Omental fat pad (tissue), 4 donors: Measurements from ENCODE around the gene DZIP1. TPM values are rescaled to one million over a fixed set of nuclear protein-coding genes. Genes with fewer than 3 reads are reported as not detected.
A peak's percentile ranks its signal among the peaks of the same experiment; 100 is the strongest.

Experiments used
- ATAC-seq: fragments of 150-250 bp; one replicate; pipeline ENCODE4 v1.9.1; 2016; ENCODE audit warnings: mild to moderate bottlenecking, moderate library complexity; ENCODE audit not compliant: low FRiP score
- DNase-seq: peaks from one replicate; pipeline ENCODE4 v3.0.0-alpha.2; 2019; ENCODE audit warnings: low spot score
- total RNA-seq, 4 donors: library from RNA; depleted of rRNA; stranded (reverse); fragments of >200 nt; gene quantifications; one replicate each; pipeline ENCODE4 v1.1.0, GENCODE V29; 2016
- TF ChIP-seq, protein P1 (sequence below), 3 donors: fragments of 450-650 bp; IDR thresholded peaks; one replicate each; pipeline ENCODE4 v1.5.1; 2016 to 2017; ENCODE audit warnings: antibody characterized with exemption in 3 of 3, mild to moderate bottlenecking in 3 of 3, moderate library complexity in 2 of 3

The DZIP1 gene
- total RNA-seq, 4 donors from 2014 or later, result 6.6 to 18.0 (median 8.5) TPM

DNA sequence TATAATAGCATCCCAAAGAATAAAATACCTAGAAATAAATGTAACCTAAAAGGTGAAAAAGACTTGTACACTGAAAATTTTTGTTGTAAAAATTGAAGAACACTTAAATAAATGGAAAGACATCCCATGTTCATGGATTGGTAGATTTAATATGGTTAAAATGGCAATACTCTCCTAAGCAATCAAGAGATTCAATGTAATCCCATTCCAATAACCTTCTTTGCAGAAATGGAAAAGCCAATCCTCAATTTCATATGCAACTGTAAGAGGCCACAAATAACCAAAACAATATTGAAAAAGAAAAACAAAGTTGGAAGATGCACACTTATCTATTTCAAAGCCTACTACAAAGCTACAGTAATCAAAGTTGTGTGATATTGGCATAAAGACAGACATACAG lies 17.7 kb downstream of the DZIP1 start:
- TF ChIP-seq, protein P1, sequence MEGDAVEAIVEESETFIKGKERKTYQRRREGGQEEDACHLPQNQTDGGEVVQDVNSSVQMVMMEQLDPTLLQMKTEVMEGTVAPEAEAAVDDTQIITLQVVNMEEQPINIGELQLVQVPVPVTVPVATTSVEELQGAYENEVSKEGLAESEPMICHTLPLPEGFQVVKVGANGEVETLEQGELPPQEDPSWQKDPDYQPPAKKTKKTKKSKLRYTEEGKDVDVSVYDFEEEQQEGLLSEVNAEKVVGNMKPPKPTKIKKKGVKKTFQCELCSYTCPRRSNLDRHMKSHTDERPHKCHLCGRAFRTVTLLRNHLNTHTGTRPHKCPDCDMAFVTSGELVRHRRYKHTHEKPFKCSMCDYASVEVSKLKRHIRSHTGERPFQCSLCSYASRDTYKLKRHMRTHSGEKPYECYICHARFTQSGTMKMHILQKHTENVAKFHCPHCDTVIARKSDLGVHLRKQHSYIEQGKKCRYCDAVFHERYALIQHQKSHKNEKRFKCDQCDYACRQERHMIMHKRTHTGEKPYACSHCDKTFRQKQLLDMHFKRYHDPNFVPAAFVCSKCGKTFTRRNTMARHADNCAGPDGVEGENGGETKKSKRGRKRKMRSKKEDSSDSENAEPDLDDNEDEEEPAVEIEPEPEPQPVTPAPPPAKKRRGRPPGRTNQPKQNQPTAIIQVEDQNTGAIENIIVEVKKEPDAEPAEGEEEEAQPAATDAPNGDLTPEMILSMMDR (IDR thresholded peaks at IDR 0.05), result no peak
- DNase-seq, result no peak
- no peak for ATAC-seq

DNA sequence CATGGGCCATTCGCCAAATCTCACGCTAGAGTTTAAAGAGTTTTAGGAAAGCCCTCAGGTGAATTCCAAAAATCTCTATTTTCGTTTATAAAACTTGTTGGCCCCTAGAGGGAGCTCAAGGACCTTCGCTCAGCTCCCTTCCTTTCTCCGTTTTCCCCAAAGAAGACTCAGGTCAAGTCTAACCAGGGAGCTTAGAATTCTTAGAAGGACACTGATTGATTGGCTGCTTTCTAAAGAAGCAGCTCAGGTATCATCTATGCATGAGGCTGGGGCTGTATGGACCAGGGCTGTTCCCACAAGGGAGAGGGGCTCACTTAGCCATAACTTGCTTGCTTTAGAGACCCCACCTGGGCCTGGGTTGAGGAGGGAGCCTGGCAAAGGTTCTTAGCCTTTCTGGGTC lies 20.5 kb downstream of the DZIP1 start:
- TF ChIP-seq, protein P1 (IDR thresholded peaks at IDR 0.05), result no peak
- peak; percentile 53 for ATAC-seq
- DNase-seq, result no peak

DNA sequence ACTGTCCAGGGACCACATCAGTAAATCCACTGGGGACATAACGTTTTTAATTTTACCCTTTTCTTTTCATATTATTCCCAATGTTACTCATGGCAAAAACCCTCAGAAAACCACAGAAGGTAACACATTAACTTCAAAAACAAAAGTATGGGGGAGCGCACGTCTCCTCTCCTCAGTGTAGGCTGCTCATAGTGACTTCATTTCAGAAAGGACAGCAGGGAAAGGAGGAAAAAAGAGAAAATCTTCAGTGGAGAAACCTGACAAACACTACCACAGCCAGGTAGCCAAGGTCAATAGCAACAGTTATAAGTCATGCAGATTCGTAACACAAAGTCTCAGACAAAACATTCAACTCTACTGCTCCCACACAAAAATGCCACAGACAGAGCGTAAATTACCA lies 21.4 kb downstream of the DZIP1 start:
- no peak for ATAC-seq
- TF ChIP-seq, protein P1 (IDR thresholded peaks at IDR 0.05), result no peak
- DNase-seq, result no peak

DNA sequence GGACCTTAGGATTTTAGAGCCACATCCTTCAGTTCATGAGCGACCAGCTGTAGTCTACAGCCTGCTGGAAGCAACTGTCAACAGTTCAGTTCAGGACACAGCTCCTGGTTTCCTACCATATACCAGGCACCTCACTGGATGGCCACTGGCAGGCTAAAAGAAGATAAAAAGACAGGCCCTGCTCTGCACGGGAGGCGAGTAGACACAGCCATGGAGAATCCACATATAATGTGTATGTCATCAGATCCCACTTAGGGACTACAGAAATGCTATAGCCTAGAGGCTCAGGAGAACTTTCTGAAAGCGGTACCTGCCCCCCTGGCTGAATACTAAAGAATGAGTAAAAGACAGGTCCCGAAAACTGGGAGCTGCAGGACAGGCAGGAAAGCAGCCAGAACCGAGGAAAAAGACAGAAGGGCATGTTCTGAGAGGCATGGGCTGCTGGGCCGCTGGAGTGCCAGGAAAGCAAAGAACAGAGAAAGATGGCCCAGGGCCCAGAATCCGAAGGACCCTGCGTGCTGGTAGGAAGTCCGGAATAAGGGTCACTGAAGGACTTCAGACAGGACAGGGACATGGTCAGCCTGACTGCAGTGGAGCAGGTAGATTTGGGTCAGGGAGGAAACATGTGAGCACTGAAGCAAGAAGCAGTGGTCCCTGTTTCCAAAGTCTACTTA lies 23.5 kb downstream of the DZIP1 start:
- TF ChIP-seq, protein P1 (IDR thresholded peaks at IDR 0.05), result no peak
- no peak for ATAC-seq
- DNase-seq, result no peak

DNA sequence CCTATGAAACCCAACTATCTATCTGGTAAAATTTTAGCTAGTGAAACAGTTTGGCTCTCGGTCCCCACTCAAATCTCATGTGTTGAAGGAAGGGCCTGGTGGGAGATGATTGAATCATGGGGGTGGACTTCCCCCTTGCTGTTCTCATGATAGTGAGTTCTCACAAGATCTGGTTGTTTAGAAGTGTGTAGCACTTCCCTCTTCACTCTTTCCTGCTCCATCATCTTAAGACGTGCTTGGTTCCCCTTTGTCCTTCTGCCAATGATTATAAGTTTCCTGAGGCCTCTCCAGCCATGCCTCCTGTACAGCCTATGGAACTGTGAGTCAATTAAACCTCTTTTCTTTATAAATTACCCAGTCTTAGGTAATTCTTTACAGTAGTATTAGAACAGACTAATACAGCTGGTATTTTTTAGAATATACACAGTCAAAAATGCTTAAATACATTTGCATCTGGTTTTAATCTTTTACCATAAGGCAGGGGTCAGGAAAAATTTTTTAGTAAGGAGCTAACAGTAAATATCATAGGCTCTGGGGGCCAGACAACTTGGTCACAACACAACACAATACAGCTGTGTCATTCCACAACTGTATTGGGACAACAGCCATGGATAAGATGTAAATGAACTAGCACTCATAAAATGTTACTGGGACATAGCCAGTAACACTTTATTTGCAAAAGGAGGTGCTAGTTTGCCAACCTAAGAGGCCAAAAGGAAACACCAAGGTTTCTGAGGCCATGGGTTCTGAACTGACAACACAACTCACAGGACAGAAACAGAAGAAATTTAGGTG lies 24.3 kb downstream of the DZIP1 start:
- TF ChIP-seq, protein P1 (IDR thresholded peaks at IDR 0.05), result no peak
- no peak for DNase-seq
- no peak for ATAC-seq

DNA sequence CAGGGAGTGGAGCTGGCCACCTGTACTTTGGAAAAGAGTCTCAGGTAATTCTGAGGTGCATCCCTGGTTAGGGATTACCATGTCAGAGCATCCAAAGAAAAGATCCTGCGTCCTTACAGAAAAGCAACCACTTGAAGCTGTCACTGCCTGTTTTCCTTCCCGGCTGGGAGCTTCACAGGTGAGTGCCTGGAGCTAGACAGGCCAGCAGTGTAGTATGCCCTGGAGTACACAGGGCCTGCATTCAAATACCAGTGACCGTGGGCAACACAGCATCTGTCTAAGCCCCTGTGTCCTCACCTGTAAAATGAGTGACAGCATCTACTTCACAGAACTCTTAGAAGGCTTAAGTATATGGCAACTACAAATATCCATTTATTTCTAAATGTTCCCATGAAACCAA lies 29.0 kb downstream of the DZIP1 start:
- TF ChIP-seq, protein P1 (IDR thresholded peaks at IDR 0.05), result no peak
- DNase-seq (no peak), ATAC-seq (no peak)
